Endothelial cell of umbilical vein (primary cell): ENCODE data around the gene CORO7. TPM values are rescaled to one million over a fixed set of nuclear protein-coding genes. Genes with fewer than 3 reads are reported as not detected.

Experiments
- BruUV-seq: library from RNA; stranded (reverse); fragments of 400-500 nt; replicated peaks from 2 replicates; lab custom pipeline; 2021; lab: Mats Ljungman, UMichigan
- CTCF ChIA-PET: fragments of 300-600, 350-600 bp; sonication (Branson Sonifier 250); formaldehyde crosslinking; loops from one replicate; lab custom pipeline; 2021; ENCODE audit warnings: antibody characterized with exemption, inconsistent platforms; lab: Charles Lee
- POLR2A ChIA-PET: fragments of 300-600, 350-600 bp; sonication (Branson Sonifier 250); formaldehyde crosslinking; loops from one replicate; lab custom pipeline; 2021; ENCODE audit warnings: antibody characterized with exemption, inconsistent platforms; lab: Charles Lee
- DNase-seq: peaks from one replicate; pipeline ENCODE4 v3.0.0-alpha.2; 2011; ENCODE audit warnings: low read depth, low spot score
- FAIRE-seq: peaks from 2 replicates; lab custom pipeline; 2011; peaks lifted over from hg19 to GRCh38; lab: Jason Lieb, UNC
- H2AFZ ChIP-seq: 2 replicates; pipeline ENCODE4 v1.6.0; 2012; ENCODE audit warnings: low read depth, low read length, control low read depth, inconsistent platforms
- H3K27ac ChIP-seq: 2 replicates; pipeline ENCODE4 v1.5.1; 2011; ENCODE audit warnings: low read depth, mild to moderate bottlenecking, control low read depth, low read length, moderate library complexity; ENCODE audit not compliant: insufficient read depth
- H3K27me3 ChIP-seq, 2 experiments: 2 replicates each; pipeline versions ENCODE4 v1.6.0 to v1.6.1; 2011; ENCODE audit warnings: low read length in 2 of 2, mixed read lengths in 1 of 2; ENCODE audit not compliant: control insufficient read depth in 2 of 2, insufficient read depth in 2 of 2
- H3K36me3 ChIP-seq, 2 experiments: 2 replicates in 1 of 2; 3 replicates in 1 of 2; pipeline ENCODE4 v1.5.1; 2011; ENCODE audit warnings: low read length in 2 of 2, mild to moderate bottlenecking in 1 of 2, moderate library complexity in 1 of 2; ENCODE audit not compliant: control insufficient read depth in 2 of 2, insufficient read depth in 2 of 2; ENCODE audit errors: extremely low read depth in 1 of 2
- H3K4me1 ChIP-seq: 3 replicates; pipeline ENCODE4 v1.5.1; 2011; ENCODE audit warnings: mild to moderate bottlenecking, low read length; ENCODE audit not compliant: control insufficient read depth, insufficient read depth; ENCODE audit errors: extremely low read depth
- H3K4me2 ChIP-seq: 2 replicates; pipeline ENCODE4 v1.6.1; 2011; ENCODE audit warnings: low read length, control low read depth, mixed read lengths; ENCODE audit not compliant: insufficient read depth
- H3K4me3 ChIP-seq, 3 experiments: fragments of 200-600 bp in 1 of 3; sonication (generic), shearing (Covaris generic) in 1 of 3; replicated peaks in 1 of 3; 2 replicates each; pipeline ENCODE4 v1.5.1; 2011 to 2016; ENCODE audit warnings: control low read depth in 3 of 3, low read length in 3 of 3, mild to moderate bottlenecking in 2 of 3, inconsistent platforms in 1 of 3, low read depth in 1 of 3, moderate library complexity in 1 of 3; ENCODE audit not compliant: insufficient read depth in 1 of 3
- H3K79me2 ChIP-seq: 2 replicates; pipeline ENCODE4 v1.6.0; 2012; ENCODE audit warnings: low read length, inconsistent platforms; ENCODE audit not compliant: control insufficient read depth, insufficient read depth
- H3K9ac ChIP-seq: replicated peaks from 2 replicates; pipeline ENCODE3; 2011; ENCODE audit warnings: low read length, control low read depth; ENCODE audit not compliant: insufficient read depth; ENCODE audit errors: extremely low read depth
- H3K9me1 ChIP-seq: replicated peaks from 3 replicates; pipeline ENCODE4 v1.6.0; 2011; ENCODE audit warnings: mild to moderate bottlenecking, low read length; ENCODE audit not compliant: control insufficient read depth, insufficient read depth; ENCODE audit errors: extremely low read depth
- H3K9me3 ChIP-seq: replicated peaks from 2 replicates; pipeline ENCODE4 v1.5.1; 2012; ENCODE audit warnings: low read length, inconsistent platforms; ENCODE audit not compliant: control insufficient read depth, insufficient read depth
- H4K20me1 ChIP-seq: replicated peaks from 2 replicates; pipeline ENCODE3; 2011; ENCODE audit warnings: mild to moderate bottlenecking, low read length; ENCODE audit not compliant: control insufficient read depth, insufficient read depth; ENCODE audit errors: extremely low read depth
- CTCF ChIP-seq, 2 donors: IDR thresholded peaks; 1 replicate in 1 of 2; 2 replicates in 1 of 2; pipeline ENCODE4 v1.5.1; 2011; ENCODE audit warnings: low read length in 2 of 2, mild to moderate bottlenecking in 2 of 2, moderate library complexity in 2 of 2, control low read depth in 1 of 2, inconsistent platforms in 1 of 2, low read depth in 1 of 2; ENCODE audit not compliant: insufficient read depth in 1 of 2; ENCODE audit errors: extremely low read depth in 1 of 2
- EZH2 ChIP-seq: IDR thresholded peaks from 2 replicates; pipeline ENCODE4 v1.6.1; 2012; ENCODE audit warnings: borderline replicate concordance, low read depth, mild to moderate bottlenecking, moderate library complexity, low read length, inconsistent platforms; ENCODE audit not compliant: severe bottlenecking
- JUN ChIP-seq: IDR thresholded peaks from 2 replicates; pipeline ENCODE4 v1.6.1; 2011; ENCODE audit warnings: borderline replicate concordance, low read depth; ENCODE audit not compliant: insufficient read length, insufficient read depth
- POLR2AphosphoS5 ChIP-seq: IDR thresholded peaks from 2 replicates; pipeline ENCODE4 v1.6.1; 2012; ENCODE audit warnings: low read depth, mild to moderate bottlenecking, control low read depth, low read length, moderate library complexity; ENCODE audit not compliant: insufficient read depth
- dilution Hi-C: fragments of 300-500 bp; cut with MboI; formaldehyde crosslinking; loops from one replicate; pipeline ENCODE4 v1.15.0; 2019; ENCODE audit warnings: low sequenced_read_pairs; ENCODE audit not compliant: extremely low pct_ligation_motif_present
- intact Hi-C: fragments of 100-400 bp; cut with micrococcal nuclease; formaldehyde crosslinking; loops from one replicate; pipeline ENCODE4 v1.10.0; 2022
- polyA plus RNA-seq, 4 experiments: library from polyadenylated mRNA; depleted of rRNA in 3 of 4; stranded (reverse) in 3 of 4; unstranded in 1 of 4; fragments of >200 nt; gene quantifications; 2 replicates each; pipeline versions ENCODE4 v1.2.1 to v1.2.3, GENCODE V29; 2011 to 2012; ENCODE audit warnings: missing spikeins in 1 of 4
- total RNA-seq: library from RNA; stranded (reverse); gene quantifications from 2 replicates; pipeline ENCODE4 v1.2.3, GENCODE V29; 2021

CORO7 gene
- total and polyA plus RNA-seq, 2 donors (not counting 3 experiments of a cell fraction or from before 2014, with no cell fraction given): 42.5 to 72.3 TPM

- intact Hi-C loops (loop anchor here (5.0 kb wide), 1 partner anchor 49 kb away; the partner anchor contains the start of gene HMOX2), dilution Hi-C loops (no loop called here)
- H3K4me3 ChIP-seq: no peak overlapping the region
- H3K27ac ChIP-seq: no peak overlapping the region
- FAIRE-seq (no peak), DNase-seq (no peak)
- H3K36me3 ChIP-seq: peaks cover 0 to 2% of the 10 kb centered on the region in 2 experiments
- H3K27me3 ChIP-seq: no peaks in the 10 kb centered on the region
- no peaks in the 10 kb centered on the region for H3K9me3 ChIP-seq
- peaks cover 16% of the 10 kb centered on the region for H3K4me1 ChIP-seq
- no peak overlapping the region for H3K9ac ChIP-seq
- no peak overlapping the region for H2AFZ ChIP-seq
- ChIA-PET POLR2A (interaction anchor here (0.6 kb wide), 1 partner anchor 9 kb away, joined by 3 read pairs; no protein-coding TSS in a partner anchor), CTCF (interaction anchor here (1.0 to 1.2 kb wide), 2 partner anchors 11 to 26 kb away, joined by 3 read pairs; no protein-coding TSS in a partner anchor)
- H3K9me1 ChIP-seq: no peaks in the 10 kb centered on the region
- BruUV-seq: no TSS peak
- H3K79me2 ChIP-seq: peaks cover 40% of the 10 kb centered on the region
- TF ChIP-seq EZH2: no peak
- TF ChIP-seq JUN: no peak
- no peak for TF ChIP-seq CTCF (IDR thresholded peaks at IDR 0.05; ENCODE audit: extremely low read depth in 1 of 2, insufficient read depth in 1 of 2, low read depth in 1 of 2, low read length in 2 of 2)
- TF ChIP-seq POLR2AphosphoS5: no peak
- H4K20me1 ChIP-seq: no peaks in the 10 kb centered on the region
- H3K4me2 ChIP-seq: no peak overlapping the region
These were observed 12.1 kb upstream of the CORO7 start for GRCh38 chr16:4428500-4428899.
